ENCODE data around the gene VTI1A.
A peak's percentile ranks its signal among the peaks of the same experiment; 100 is the strongest.
"Not testable (repeated sequence)": the region's sequence is repeated elsewhere in the genome, so short reads cannot be mapped to it uniquely, and the experiment has no call there.

Gene VTI1A

DNA sequence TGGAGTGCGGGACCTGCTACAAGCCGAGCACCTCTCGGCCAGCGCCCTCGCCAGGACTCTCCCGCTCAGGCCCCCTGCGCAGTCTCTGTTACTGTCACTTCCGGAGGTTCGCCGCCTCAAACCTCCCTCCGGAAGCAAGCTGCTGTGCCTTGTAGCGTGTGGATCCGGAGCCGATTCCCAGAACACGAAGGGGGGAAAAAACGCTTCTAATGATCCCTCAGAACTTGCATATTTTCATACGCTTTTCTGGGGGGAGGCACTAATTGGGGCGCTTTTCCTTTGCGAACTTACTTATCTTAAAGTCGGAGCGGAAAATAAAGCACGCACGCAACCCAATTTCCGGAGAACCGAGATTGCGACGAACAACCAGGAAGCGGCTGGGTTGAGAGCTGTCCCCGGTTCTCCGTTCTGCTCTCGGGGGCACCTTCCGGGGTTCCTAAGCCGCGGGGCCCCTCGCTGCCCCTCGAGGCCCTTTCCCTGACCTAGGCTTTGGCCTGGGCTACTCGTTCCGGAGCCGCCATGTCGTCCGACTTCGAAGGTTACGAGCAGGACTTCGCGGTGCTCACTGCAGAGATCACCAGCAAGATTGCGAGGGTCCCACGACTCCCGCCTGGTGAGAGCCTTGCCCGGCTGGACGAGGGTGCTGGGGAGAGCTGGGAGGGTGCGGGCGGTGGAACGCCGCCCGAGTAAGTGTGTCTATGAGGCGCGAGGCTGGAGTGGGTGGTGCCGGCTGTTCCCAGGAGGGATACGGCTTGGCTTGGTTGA, at the start of gene VTI1A, which contains the start of gene ZDHHC6:
VTI1A (plus strand) TSS at position 361 of the 765 bp plus-strand sequence; CDS start at position 520, 159 bp downstream.
ZDHHC6 (minus strand) TSS at position 60 of the 765 bp plus-strand sequence. CDS start 1,478 bp downstream, outside the sequence.
- DNase-seq = peak; percentile 35 to 74

DNA sequence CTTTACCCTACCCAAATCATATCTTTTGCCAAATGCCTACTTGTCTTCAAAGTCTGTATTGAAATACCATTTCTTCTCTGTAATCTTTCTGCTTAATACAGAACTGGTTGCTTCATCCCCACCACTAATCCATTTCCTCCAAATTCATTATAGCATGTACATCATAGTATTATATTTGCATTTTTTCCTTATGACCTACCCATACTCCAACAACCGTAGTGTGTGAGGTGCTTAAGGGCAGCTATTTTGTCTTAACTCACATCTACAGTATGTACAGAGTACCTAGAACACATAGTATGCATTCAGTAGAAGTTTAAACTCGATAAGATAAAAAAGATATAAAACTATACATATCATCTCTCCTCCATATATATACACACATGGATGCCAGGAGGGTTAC, 49.4 kb upstream of the VTI1A start:
- no peak for DNase-seq

DNA sequence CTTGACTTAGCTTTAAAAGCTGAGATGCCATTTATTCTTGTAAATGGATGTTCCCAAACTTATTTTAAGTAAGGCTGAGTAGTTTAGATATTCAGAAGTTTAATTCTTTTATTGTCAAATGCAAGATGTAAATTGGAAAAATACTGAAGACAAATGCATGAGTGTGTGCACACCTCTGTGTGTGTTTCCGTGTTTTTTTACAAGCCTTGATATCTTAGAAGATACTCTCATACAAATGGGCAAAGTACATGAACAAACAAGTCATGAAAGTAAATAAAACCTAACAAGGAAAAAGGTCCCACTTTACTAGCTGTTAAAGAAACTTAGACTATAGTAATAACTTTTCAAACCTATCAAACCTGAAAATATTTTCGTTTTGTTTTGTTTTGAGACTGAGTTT, 44.1 kb upstream of the VTI1A start:
- DNase-seq = no peak

DNA sequence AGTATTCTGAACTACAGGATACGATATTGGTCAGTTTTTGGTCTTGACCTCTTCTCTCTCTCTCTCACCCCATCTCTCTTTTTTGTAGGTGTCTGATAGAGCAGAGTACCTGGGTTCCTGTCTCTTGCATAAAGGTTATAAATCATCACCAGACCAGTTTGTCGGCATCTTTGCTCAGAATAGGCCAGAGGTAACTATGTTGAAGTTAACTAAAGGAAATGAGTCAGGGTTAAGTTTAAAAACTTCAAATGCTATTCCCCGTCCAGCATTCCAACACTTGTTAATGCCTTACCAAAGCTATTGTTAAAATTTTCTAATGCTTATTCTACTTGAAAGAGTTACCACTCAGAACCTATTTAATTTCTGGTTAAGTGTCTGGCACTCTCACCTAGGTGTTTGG, 42.4 kb upstream of the VTI1A start:
- no peak for DNase-seq

DNA sequence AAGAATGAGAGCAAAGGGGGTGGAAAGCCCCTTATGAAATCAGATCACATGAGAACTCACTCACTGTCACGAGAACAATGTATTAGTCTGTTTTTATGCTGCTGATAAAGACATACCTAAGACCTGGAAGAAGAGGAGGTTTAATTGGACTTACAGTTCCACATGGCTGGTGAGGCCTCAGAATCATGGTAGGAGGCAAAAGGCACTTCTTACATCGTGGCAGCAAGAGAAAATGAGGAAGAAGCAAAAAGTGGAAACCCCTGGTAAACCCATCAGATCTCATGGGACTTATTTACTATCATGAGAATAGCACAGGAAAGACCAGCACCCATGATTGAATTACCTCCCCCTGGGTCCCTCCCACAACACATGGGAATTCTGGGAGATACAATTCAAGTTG, 40.2 kb upstream of the VTI1A start:
- DNase-seq = not testable (repeated sequence)

DNA sequence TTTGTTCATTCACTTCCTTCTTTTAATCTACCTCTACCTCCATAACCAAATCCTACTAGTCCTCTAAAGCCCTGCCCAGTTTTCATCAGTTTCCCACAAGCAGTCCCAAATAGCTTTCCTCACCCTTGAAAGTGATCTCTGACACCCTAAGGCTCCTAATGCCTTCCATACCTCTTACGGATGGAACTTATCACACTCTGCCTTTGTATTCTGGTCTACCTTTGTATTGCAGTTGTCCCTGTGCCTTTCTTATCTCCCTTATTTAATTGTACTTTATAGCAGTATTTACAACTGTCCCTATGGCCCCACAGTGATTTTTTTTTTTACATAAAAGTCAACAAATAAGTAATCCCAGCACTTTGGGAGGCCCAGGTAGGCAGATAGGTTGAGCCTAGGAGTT, 39.3 kb upstream of the VTI1A start:
- no peak for DNase-seq

DNA sequence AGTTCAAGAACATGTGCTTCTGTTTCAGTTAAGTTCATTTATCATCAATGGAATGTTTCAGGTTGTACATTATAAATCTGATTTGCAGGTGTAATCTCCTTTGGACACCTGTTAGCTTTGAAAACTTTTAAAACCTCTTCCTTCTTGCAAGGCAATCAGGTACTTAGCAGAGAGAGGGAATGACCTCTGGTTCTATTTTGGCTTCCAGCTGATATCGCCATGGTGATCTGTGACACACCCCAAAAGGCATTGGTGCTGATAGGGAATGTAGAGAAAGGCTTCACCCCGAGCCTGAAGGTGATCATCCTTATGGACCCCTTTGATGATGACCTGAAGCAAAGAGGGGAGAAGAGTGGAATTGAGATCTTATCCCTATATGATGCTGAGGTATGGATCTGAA, 37.7 kb upstream of the VTI1A start:
- no peak for DNase-seq

DNA sequence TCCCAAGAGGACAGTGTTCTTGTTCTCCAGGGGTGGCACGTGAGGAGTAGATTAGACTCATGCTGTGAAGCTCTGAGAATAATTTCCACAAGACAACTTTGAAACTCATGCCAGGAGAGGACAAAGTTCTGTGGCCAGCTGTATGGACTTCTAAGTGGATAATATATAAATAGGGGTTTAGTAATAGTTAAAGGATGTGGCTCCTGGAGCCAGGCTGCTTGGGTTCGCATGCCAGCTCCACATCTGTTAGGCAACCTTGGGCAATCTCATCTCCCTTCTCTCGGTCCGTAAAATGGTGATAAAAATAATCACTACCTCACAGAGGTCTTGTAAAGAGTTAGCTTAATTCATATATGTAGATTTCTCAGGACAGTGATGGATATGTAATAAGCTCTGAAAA, 37.3 kb upstream of the VTI1A start:
- DNase-seq = no peak

DNA sequence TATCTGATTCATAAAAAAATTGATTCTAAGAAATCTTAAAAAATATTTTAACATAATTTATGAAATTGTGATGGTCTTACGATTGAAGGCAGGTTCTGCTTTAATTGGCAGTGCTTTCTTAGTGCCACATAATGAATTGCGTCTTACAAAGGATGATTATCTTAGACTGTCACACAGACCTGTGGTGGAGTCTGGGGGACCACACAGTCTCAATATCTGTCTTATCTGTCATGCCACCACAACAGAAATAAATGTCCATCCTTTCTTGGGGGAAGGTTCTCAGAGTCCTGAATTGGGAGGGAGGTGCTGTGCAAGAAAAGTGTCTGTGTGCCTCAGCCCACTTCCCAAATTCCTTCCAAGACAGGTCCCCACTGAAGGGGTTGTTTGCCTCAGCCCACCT, 34.3 kb upstream of the VTI1A start:
- no peak for DNase-seq

DNA sequence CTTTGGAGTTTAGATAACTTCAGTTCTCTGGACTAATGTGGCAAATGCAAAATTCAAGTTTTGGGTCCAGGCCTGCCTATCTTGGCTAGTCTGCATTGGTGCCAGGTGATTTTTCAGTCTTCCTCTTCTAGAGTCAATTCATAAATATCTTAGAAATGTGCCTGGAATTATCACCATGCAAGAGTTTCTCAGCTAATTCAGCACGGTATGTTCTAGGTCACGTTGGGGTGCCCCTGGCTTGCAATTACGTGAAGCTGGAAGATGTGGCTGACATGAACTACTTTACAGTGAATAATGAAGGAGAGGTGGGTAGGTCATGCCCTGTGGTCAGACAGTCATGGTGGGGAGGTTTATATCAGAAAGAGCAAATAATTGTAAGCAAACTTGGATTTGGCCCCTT, 25.3 kb upstream of the VTI1A start:
- DNase-seq = no peak

DNA sequence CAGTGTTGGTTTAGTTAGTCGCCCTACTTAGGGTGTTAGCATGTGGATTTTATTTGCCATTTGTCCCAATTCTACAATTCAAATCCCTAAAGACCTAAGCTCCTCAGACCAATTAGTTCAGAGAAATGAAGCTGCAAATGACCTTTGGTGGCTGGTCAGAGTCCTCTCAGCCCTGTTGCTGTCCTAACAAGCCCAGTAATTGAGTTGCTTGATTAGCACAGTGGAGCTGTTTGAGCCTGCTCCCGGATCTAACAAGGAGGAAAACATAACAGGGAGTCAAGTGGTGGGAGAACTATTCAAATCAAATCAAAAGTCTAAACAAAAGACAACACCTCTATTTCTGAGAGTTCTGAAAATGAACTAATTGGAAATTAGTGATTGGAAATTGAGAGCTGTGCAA, 22.4 kb upstream of the VTI1A start:
- no peak for DNase-seq

DNA sequence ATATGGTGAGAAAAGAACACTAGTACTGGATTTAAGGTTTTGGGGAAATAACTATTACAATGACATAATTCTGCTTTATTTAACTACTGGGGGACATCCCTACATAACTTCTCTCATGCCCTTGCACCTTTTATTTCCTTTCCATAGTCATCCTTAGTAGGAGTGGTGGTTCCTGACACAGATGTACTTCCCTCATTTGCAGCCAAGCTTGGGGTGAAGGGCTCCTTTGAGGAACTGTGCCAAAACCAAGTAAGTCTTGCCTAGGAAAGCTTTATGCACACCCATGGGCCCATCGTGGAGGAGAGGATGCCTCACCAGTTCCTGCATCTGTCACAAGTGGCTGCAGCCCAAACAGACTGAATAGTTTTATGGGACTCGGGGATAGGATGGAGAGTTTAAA, 20.9 kb upstream of the VTI1A start:
- DNase-seq = no peak

DNA sequence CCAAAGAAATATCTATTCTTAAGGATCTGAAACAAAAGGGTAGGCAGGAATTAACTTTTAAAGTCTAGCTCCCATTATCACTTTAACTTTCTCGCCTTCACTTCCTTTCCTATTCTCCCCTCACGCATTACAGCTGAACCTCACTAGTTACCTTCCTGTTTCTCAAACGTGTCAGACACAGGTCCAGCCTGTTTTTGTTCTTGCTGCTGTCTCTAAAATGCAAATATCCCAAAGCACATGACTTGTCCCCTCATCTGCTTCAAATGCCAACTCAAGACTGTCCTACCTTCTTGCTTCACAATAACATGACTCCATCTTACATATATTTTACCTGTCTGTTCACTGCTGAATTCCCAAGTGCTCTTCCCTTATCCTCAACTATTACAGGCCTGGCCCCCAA, 17.9 kb upstream of the VTI1A start:
- no peak for DNase-seq

DNA sequence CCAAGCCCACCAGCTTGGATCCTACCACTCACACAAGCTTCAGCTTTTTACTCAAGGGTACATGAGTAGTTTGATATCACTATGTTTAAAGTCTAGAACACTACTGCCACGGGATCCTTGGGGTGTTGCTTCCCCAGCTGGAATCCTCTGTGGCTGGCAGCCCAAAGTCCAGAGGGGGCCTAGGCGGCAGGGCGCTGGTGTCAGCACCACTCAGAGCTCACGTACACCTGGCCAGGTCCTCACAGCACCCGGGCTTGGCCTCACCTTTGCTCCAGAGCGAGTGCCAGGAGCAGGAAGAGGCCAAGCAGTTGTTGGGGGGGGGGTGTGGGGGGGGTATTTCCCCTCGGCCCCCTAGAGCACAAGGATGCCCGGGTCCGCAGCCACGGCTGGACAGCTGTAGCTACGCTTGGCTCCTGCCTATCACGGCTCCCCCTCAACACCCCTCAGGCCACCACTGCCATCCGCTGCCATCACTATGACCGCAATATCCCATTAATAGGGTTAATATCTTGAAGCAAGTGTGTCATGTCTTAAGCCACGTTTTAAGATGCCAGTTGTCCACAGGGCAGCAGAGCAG, 17.3 kb upstream of the VTI1A start:
- DNase-seq = no peak

DNA sequence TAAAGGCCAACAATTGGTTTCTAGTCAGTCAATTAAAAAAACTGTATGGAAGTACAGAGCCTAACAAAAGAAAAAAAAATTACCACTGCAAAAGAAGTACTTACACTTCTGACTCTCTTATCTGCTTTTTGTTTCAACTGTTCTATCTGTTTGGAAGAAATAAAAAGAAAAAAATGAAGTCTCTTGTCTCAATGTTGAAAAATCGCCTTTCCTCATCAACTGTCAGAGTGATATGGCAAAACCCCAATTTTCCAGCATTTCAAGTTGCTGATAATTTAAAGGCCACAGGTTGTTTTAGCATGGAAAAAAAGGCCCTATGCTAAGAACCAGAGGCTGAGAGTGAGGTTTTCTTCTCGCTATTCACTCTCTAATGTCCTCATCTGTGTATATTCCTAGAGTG, 13.9 kb upstream of the VTI1A start:
- DNase-seq = no peak

DNA sequence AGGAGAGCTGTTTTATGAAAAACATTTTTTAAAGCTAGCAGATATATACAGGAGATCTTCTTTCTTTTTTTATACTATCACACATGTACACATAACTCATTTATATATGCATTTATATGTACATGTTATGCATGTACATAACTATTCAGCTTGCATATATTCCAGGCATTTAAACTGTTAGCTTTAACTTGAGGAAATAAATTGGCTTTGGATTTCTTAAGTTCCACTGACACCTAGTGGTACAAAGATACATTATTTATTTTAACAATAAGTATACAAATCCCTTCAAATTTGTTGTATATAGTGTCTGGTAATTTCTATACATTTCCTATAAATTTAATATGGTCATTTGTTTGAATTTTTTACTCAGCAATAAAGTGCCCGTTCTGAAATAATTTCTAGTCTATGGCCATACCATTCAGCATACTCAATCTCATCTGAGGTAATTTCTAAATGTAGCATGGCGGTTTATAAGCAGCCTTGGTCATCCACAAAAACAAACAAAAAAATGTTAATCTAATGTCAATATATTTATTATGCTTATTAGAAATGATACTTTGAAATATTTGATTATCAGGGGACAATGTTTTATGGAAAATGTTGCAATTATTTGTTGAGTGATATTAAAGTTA, 11.9 kb upstream of the VTI1A start:
- peak in 1 of 2 experiments; percentile 15 for DNase-seq

DNA sequence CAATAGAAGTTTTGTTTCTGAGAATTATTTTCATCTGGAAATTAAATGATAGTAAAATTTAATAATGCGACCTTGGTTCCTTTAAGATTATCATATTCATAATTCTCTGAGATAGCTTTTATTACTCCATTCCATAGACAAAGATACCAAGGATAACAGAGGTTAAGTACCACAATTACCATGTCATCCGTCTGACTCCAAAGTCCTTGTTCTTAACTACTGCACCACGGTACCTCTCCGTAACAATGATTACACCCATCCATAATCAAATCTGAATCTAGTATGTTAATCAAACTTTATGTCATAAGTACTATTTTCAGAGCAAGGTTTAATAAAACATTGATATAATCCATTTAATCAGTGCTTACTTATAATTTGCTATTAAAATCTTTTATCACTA, 8.7 kb upstream of the VTI1A start:
- no peak for DNase-seq

DNA sequence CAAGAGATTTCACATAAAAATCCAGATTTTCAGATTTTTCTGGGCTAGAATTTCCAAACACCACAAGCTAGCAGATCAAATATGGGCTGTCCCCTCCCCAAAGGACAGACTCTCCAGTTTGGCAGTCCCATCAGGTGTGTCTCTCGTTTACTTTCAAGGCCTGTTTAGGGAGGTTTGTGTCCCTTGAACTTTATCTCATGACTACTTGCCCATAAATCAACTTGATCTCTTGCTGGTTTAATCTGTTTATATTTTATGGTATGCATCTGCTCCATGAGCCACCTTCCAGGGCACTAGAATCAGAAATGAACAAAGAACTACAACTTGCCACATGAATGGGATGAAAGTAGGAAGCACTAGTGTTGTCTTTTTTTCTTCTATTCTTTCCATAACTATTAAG, 5.5 kb upstream of the VTI1A start:
- DNase-seq = no peak

DNA sequence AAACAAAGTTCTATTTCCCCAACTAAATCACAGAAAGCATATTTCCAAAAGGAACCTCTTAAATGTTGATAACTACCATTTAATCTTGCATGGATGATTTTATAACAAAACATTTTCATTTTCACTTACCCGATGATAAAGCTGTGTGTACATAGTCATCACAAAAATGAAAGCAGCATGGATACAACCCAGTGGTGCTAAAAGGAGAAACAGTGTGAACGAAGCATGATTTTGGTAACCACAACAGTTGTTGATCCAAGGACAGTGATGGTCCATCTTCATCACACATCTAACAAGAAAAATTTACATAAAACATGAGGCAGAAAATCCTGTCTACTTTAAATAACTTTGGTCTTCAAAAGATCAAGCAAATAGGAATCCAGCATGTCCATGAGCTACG, 5.0 kb upstream of the VTI1A start:
- DNase-seq = no peak

DNA sequence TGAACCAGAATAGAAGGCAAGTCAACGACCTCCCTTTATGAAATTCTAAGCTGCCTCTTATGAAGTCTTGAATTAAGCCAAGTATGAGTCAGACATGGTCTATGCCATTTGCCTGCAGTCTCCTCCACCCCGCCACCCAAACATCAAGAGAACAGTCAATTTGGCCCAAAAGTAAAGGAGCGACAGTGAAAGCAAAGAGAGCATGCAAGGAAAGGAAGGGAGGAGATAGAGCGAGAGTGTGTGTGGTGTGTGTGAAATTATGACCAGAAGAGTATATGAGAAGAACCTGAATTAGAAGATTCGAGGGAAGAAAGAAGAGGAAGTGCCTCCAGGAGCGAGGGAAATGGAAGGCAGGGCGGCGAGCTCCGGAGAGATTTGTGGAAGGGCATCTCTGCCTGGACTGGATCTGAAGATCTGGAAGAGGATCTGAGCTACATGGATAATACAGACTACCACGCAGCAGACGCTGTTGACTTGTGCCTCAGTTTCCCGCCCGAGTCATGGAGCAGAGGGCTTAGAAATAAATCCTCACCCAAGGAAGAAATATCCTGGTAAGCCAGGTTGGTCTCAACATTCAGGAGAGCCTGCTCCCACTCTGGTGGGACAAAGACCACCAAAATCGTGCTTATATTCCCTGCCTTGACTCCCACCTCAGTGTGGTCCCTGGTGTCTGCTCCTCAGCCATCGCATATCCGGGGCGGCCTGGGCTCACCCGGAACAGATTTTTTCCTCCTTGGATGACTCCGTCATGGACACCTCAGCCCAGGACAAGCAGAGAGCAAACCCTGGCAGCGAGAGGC, 760 bp upstream of the VTI1A start:
- no peak for DNase-seq

DNA sequence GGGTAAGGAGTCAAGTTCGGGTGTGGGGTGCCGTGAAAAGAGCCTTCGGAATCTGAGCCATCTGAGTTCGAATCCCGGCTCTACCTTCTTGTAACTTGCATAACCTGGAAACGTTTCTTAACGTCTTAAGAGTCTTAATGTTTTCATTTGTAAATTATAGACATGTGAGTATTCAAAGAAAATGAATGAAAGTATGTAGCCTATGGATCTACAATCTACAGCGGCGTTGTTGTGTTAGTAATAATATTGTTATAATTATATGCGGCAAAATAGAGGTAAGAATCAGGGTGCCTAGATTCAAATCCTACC, 559 bp downstream of the VTI1A start:
- no peak for DNase-seq

DNA sequence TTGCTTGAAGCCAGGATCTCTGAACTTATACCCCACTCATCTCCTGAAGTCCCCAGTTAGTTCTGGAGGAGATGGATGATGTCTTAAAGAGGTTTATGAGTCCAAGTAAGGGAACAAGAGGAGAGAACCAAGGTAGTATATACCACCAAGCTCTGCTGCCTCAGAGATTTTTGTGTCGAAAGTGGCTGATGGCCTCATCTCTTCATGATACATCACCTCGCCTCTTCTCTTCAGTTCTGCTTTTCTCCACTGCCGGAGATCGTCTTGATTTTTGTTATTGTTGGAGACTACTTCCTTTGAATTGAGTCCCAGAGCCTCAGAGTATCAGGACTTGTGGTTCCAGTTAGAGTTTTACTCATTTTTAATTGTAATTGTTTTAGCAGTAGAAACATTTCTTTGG, 1.9 kb downstream of the VTI1A start:
- DNase-seq = no peak

DNA sequence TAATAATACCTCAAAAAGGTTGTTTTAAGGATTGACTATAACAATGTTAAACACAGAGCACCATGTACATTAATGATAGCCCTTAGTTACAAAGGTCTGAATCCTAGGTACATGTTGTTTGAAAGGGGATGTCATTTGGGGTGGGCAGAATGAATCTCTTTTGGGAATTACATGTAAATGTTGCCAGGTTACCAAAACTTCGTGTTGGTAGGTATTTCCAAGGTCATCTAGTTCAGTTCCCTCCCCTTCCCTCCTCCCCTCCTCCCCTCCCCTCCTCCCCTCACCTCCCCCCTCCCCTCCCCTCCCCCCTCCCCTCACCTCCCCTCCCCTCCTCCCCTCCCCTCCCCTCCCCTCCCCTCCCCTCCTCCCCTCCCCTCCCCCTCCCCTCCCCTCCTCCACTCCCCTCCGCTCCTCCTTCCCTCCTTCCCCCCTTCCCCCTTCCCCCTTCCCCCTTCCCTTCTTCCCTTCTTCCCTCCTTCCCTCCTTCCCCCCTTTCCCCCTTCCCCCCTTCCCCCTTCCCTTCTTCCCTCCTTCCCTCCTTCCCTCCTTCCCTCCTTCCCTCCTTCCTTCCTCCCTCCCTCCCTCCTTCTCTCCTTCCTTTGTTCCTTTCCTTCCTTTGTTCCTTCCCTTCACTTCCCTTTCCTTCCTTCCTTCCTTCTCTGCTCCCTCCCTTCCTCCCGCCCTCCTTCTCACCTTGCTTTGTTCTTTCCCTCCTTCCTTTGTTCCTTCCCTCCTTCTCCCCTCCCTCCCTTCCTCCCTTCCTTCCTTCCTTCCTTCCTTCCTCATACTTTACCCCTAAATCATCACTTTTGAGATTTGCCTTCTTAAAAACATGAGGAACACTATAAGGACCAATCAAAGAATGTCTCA, 8.1 kb downstream of the VTI1A start:
- DNase-seq = no peak
